Stromal cell of bone marrow (primary cell): ENCODE data around the gene CUX1.
"Not testable (repeated sequence)": the region's sequence is repeated elsewhere in the genome, so short reads cannot be mapped to it uniquely, and the experiment has no call there.

ENCODE experiments used
- DNase-seq: peaks from one replicate; pipeline ENCODE4 v3.0.0-alpha.2; 2012; ENCODE audit warnings: low read depth

The CUX1 gene

DNA sequence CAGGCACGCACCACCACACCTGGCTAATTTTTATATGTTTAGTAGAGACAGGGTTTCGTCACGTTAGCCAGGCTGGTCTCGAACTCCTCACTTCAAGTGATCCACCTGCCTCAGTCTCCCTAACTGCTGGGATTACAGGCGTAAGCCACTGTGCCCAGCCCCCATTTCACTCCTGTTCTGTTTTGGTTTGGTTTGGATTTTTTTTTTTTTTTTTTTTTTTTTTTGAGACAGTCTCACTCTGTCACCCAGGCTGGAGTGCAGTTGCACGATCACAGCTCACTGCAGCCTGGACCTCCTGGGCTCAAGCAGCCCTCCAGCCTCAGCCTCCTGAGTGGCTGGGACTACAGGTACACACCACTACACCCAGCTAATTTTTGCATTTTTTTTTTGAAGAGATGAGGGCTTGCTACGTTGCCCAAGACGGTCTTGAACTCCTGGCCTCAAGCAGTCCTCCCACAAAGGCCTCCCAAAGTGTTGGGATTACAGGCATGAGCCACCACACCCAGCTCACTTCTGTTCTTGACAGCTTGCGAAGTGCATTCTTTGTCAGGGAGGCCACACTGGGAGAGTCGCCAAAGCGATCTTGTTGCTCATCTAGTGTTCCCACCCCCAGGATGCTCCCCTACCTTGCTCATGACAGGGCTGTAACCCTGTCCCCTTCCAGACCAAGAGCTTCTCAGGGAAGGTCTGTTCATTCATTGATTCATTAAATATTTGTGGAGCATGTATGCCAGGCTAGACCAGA is 229.1 kb downstream of the CUX1 start:
- no peak for DNase-seq

DNA sequence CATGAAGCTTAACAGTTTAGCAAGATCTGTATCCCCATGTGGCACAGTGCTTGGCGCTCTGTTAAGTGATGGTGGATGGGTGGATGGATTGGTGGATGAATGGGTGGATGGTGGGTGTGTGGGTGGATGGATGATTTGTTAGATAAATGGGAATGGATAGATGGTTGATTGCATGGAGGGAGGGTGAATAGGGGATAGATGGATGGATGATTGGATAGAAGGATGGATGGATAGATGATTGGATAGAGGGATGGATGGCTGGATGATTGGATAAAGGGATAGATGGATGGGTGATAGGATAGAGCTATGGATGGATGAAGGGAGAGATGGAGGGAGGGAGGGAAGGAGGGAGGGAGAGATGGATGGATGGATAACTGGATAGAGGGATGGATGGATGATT is 229.7 kb downstream of the CUX1 start:
- DNase-seq = no peak

- DNase-seq = no peak
Measured at GRCh38 chr7:102049765-102050164, 232.3 kb downstream of the CUX1 start.

DNA sequence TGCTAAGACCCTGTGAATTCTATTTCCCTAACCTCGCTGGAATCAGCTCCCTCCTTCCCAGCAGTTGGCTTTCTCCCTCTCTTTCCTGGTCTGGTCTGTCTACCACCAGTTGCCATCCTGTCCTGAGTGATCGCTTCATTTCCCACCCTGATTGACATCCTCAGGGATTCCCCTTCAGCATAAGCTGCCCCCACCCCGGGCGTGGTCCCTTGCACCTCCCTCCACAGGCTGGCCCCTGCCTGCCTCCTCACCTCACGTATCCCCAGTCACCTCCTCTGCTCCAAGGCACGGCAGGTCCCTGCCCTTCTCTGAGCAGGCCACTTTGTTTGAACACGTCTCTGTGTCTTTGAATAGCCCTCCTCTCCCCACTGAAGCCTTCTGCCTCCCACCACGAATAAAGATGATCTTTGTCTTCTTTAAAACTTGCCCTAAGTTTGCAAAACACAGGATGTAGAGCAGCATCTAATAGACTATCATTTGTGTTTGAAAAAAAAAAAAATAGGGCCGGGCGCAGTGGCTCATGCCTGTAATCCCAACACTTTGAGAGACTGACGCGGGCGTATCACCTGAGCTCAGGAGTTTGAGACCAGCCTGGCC is 233.5 kb downstream of the CUX1 start:
- no peak for DNase-seq

DNA sequence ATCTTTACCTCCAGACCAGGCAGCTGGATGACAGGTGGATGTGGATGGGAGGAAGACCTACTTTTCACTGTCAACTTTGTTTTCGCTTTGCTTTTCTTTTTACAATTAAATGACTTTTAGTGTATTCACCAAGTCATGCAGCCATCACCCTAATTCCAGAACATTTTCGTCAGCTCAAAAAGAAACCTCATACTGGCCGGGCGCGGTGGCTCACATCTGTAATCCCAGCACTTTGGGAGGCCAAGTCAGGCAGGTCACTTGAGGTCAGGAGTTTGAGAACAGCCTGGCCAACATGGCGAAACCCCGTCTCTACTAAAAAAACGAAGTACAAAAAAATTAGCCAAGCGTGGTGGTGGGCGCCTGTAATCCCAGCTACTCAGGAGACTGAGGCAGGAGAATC is 234.3 kb downstream of the CUX1 start:
- not testable (repeated sequence) for DNase-seq

DNA sequence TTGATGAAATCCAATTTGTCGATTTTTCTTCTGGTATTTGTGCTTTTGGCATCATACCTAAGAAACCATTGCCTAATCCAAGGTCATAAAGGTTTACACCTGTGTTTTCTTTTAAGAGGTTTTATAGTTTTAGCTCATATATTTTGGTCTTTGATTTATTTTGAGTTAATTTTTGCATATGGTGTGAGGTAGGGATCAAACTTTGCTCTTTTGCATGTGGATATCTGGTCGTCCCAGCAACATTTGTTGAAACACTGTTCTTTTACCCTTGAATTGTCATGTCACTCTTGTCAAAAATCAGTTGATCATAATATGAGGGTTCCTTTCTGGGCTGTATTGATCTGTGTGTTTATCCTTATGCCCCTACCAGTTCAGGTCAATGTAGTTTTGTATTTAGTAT is 236.7 kb downstream of the CUX1 start:
- no peak for DNase-seq

DNA sequence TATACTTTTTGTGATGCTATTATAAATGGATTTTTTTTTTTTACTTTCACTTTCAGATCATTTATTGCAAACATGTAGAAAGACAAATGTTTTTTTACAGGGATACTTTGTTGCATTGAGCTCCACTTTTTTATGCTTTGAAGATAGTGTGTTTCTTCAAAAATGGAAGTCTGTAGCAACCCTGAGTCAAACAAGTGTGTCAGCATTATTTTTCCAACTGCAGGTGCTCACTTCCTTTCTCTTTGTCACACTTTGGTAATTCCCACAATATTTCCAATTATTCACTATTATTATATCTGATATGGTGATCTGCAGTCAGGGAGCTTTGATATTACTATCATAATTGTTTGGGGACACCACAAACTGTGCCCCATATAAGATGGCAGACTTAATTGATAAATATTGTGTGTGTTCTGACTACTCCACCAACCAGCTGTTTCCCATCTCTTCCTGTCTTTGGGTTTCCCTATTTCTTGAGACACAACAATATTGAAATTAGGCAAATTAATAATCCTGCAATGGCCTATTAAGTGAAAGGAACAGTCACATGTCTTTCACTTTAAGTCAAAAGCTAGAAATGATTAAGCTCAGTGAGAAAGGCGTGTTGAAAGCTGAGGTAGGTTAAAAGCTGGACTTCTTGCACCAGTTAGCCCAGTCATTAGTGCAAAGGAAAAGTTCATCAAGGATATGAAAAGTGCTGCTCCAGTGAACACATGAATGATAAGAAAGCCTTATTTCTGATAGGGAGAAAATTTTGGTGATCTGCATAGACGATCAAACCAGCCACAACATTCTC is 238.0 kb downstream of the CUX1 start:
- no peak for DNase-seq

- no peak for DNase-seq
Measured at GRCh38 chr7:102059524-102059923, 242.1 kb downstream of the CUX1 start.

DNA sequence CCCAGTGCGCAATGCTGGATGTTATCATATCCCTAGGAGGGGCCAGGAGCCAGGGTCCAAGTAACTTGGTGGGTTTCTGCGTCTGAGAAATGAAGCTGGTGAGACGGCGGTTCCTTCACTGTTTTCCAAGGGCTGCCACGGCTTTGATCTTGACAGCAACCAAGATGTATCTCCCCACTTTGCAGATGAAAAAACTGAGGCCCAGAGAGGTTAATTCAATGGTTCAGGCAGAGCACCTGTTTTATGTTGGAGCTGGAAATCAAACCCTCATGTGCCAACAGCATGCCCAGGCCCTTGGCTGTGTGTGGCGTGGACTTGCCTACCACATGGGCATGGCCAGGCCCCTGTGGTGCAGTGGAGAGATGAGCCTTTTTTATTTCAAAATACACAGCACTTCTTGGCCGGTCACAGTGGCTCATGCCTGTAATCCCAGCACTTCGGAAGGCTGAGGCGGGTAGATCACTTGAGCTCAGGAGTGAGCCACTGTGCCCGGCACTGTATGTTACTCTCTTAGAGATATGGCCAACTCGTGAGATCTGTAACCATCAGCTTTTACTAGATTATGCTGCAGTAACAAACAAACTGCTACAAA is 244.0 kb downstream of the CUX1 start:
- DNase-seq = no peak

GRCh38 chr7:102061981-102062390 is 244.6 kb downstream of the CUX1 start:
- no peak for DNase-seq

DNA sequence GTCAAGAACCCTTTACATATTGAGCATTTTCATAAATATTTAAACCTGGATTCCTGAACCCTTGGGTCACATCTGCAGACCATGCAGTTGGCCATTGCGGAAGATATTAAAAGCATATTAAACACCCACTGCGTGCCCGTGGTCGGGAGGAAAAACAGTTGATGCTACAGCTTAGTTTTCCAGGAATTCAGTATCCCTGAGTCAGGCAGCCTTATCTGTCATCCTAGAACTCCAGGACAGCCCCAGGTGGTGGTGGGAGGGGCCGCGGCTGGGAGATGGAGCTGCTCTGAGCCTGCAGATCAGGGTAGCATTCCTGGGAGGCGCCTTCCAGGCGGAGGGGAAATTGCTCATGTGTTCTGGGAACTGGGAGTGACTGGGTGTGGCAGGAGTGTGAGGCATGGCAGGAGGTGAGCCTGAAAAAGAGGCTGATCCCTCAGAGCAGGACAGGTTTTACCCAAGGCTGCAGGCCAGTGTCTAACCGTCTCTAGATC is 246.3 kb downstream of the CUX1 start:
- no peak for DNase-seq

DNA sequence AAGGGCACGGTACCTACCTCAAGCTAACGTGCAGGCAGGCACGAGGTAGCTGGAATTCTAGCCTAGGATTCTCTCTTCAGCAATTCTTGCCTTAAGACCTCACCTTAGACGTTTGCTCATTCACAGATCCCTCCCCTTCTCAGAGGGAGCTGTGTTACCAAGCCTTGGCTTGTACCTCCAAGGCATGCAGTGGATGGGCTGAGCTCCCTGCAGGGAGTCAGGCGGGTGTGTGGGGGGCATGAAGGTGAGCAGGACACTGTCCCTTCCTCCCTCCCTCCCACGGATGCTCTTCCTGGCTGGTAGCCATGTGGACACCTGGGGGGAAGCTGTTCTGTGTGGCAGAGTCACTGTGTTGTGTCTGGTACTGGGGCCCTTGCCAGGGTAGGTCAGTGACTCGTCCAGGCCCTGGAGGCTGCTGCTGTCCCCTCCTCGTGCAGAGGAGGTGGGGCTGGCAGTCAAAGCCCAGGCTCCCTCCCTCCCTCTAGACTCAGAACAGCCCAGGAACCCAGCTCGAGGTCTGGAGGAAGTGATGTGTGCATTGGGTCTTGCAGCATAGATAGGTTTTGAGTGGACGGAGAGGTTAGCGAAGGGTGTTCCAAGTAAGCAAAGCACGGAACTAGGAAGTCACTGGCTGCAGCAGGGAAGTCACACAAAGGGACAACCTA is 247.1 kb downstream of the CUX1 start:
- no peak for DNase-seq

DNA sequence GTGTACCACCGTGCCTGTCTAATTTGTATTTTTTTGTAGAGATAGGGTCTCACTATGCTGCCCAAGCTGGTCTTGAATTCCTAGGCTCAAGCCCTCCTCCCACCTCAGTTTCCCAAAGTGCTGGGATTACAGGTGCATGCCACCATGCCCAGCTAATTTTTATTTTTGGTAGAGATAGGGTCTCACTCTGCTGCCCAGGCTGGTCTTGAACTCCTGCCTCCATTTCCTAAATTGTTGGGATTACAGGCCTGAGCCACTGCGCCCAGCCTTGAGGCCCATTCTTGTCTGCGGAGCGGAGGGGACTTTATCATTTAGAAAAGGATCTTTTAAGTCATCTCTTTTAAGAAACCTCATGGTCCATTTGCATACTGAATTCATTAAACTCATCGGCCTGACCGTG is 247.8 kb downstream of the CUX1 start:
- DNase-seq = no peak

DNA sequence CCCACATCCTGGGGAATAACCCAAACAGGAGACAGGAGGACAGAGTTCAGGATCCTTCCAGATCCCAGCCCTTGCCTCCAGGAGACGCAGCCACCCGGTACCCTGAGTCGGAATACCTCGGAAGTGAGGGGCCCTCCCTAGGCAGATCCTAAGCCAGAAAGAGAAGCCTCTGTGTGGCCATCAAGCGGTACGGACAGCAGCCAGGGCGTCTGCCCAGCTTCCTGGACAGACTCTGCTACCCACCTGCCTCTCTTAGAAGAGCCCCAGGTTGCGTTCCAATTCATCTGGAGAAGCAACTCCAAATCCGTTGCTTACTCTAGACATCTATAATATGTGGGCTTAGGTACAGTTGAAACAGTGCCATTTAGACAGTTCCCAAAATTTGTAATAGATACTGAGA is 249.1 kb downstream of the CUX1 start:
- no peak for DNase-seq

DNA sequence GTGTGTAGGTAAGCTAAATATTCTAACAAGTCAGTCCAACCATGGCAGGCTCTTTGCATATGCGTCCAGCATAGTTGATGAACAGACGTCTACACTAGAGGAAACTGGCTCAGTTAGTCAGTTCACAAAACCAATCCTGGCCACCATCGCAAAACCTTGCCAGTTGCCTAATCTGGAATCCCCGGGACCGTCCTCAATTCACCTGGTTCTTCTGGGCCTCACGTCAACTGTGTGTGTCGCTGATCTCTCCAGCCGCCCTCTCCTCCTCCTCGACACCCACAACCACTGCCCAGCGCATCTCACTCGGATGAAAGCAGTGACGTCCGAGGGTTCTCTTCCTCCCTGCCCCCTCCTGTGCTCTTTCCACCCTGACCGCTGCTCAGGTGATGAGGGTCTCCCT is 251.4 kb downstream of the CUX1 start:
- no peak for DNase-seq

- no peak for DNase-seq
Measured at GRCh38 chr7:102069931-102070629, 252.7 kb downstream of the CUX1 start.

GRCh38 chr7:102072003-102072402 is 254.6 kb downstream of the CUX1 start:
- no peak for DNase-seq

GRCh38 chr7:102072636-102073209 is 255.3 kb downstream of the CUX1 start:
- no peak for DNase-seq

DNA sequence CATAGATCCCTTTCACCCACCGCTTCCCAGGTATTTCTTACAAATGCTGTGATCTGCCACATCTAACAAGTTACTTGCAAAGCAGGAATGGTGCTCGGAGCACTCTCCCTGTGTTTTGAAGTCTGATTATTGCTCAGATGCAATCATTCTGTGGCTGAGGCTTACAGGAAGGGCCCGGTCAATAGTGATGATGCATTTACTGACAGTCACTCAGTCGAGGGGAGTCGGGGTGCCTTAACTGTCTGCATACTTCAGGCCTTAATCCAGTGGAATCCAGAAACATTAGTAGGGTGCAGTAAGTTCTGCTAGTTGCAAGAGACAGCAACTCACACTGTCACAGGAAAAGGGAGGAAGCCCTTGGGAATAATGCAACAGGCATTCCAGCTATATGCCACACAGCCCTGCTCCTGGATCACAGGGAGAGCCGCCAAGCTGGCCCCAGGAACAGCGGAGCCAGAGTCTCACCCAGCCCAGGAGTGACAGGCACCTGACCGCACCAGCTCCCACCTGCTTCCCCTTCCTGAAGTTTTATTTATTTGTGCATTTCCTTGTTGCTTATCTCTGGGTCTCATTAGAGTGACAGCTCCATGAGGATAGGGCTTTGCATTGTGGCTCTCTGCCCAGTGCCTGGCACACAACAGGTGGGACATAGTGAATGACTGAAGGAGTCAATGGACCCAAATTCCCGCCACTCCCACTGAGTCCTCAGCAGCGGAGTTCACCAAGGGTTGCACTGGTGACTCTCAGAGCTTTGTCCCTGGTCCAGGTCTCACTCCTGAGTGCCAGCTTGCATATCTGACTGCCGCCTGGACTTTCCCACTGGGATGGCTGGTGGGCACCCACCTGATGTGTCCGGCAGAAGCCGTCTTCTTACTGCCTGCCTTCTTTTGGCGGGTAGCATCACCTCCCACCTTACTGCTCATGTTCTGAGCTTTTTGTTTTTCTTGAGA is 256.8 kb downstream of the CUX1 start:
- no peak for DNase-seq

DNA sequence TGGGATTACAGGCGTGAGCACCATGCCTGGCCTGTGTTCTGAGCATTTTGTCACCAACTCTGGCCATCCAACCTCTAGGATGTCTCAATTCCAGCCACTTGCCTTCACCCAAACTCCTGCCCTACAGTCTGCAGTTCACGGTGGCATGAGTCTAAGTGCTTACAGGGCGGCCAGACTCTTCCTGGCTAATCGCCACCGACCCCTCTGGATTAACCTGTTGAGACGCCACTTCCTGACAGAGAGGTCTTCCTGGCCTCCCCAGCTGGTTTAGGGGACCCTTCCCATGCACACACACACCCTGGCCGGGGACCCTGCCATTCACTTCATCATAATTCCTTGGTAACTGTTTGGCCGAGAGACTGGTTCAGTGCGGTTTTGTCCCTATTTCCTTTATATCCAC is 257.7 kb downstream of the CUX1 start:
- no peak for DNase-seq
